ENCODE measurements around the gene PRRC2B. TPM values are rescaled to one million over a fixed set of nuclear protein-coding genes. Genes with fewer than 3 reads are reported as not detected.

Gene PRRC2B
- total and polyA plus RNA-seq, 4 donors: 39.4 to 171 (median 91.4) TPM

DNA sequence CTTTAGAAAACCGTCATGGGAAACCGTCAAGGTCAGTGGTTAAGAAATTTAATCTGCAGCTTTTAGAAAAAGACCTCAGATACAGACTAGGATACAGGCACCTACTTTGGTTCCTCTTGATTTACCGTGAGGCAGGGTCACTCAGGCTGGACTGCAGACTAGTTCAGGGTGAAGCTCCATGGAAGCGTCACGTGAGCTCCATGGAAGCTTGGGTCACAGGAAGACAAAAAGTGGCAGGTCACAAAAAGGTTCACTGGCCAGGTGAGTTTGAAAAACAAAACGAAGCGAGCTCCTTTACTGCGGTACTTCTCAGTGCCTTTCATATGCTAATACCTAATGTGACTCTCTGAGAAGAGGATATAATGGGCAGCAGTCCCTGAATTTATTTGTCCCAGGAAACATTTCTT, 43.0 kb downstream of the PRRC2B start:
- DNase-seq: no peak
- Histone ChIP-seq H3K36me3 (ENCODE audit: control insufficient read depth in 4 of 4, insufficient read depth in 4 of 4, low read length in 4 of 4) (peaks cover 36 to 77% (median 58%) of the 10 kb centered on the region in 4 donors), H3K9ac (ENCODE audit: insufficient read depth in 1 of 2, low read length in 2 of 2) (no peak overlapping the region), H3K4me3 (no peak overlapping the region), H3K27ac (ENCODE audit: low read depth in 1 of 2, low read length in 1 of 2) (no peak overlapping the region), H3K27me3 (ENCODE audit: control insufficient read depth in 3 of 3, insufficient read depth in 3 of 3, low read length in 2 of 3) (no peaks in the 10 kb centered on the region), H3K4me1 (ENCODE audit: control insufficient read depth in 5 of 5, insufficient read depth in 5 of 5, low read length in 5 of 5) (peaks cover 0 to 4% (median 0%) of the 10 kb centered on the region in 5 donors), H3K9me3 (ENCODE audit: control insufficient read depth in 4 of 4, insufficient read depth in 3 of 4, low read length in 3 of 4) (no peaks in the 10 kb centered on the region)
- ATAC-seq (ENCODE audit: insufficient read depth, low FRiP score): no peak
- TF ChIP-seq, protein P1, sequence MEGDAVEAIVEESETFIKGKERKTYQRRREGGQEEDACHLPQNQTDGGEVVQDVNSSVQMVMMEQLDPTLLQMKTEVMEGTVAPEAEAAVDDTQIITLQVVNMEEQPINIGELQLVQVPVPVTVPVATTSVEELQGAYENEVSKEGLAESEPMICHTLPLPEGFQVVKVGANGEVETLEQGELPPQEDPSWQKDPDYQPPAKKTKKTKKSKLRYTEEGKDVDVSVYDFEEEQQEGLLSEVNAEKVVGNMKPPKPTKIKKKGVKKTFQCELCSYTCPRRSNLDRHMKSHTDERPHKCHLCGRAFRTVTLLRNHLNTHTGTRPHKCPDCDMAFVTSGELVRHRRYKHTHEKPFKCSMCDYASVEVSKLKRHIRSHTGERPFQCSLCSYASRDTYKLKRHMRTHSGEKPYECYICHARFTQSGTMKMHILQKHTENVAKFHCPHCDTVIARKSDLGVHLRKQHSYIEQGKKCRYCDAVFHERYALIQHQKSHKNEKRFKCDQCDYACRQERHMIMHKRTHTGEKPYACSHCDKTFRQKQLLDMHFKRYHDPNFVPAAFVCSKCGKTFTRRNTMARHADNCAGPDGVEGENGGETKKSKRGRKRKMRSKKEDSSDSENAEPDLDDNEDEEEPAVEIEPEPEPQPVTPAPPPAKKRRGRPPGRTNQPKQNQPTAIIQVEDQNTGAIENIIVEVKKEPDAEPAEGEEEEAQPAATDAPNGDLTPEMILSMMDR (IDR thresholded peaks at IDR 0.05; ENCODE audit: control extremely low read depth, extremely low read depth): no peak
- WGBS, 2 donors: 89 to 93% methylated on average over 8 of the region's 8 CpGs

DNA sequence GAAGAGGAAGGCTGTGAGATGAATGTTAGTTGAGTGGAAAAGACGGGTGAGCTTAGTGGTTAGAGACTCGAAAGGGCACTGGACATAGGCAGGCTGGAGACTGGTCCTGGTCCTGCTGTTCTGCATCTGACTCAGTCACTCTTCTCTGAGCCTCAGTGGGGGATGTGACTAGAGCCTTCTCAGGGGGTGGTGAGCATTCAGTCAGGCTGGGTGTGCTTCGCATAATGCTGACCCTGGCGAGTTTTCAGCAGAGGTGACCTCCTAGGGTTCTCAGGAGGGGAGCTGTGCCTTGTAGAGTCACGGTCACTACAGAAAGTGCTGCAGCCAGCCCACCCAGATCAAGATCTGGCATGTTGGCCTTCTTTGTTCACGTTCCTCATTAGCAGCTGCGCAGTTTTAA, 44.3 kb downstream of the PRRC2B start:
- H3K9ac ChIP-seq (ENCODE audit: insufficient read depth in 1 of 2, low read length in 2 of 2): no peak overlapping the region
- TF ChIP-seq, protein P1 (IDR thresholded peaks at IDR 0.05; ENCODE audit: control extremely low read depth, extremely low read depth): no peak
- no peak overlapping the region for H3K27ac ChIP-seq (ENCODE audit: low read depth in 1 of 2, low read length in 1 of 2)
- no peak for DNase-seq
- H3K27me3 ChIP-seq (ENCODE audit: control insufficient read depth in 3 of 3, insufficient read depth in 3 of 3, low read length in 2 of 3): no peaks in the 10 kb centered on the region
- H3K36me3 ChIP-seq (ENCODE audit: control insufficient read depth in 4 of 4, insufficient read depth in 4 of 4, low read length in 4 of 4): peaks cover 36 to 64% (median 50%) of the 10 kb centered on the region in 4 donors
- 94 to 97% methylated on average over 7 of the region's 7 CpGs for WGBS, 2 donors
- no peak overlapping the region for H3K4me3 ChIP-seq
- no peaks in the 10 kb centered on the region for H3K9me3 ChIP-seq (ENCODE audit: control insufficient read depth in 4 of 4, insufficient read depth in 3 of 4, low read length in 3 of 4)
- ATAC-seq (ENCODE audit: insufficient read depth, low FRiP score): no peak
- H3K4me1 ChIP-seq (ENCODE audit: control insufficient read depth in 5 of 5, insufficient read depth in 5 of 5, low read length in 5 of 5): no peaks in the 10 kb centered on the region

DNA sequence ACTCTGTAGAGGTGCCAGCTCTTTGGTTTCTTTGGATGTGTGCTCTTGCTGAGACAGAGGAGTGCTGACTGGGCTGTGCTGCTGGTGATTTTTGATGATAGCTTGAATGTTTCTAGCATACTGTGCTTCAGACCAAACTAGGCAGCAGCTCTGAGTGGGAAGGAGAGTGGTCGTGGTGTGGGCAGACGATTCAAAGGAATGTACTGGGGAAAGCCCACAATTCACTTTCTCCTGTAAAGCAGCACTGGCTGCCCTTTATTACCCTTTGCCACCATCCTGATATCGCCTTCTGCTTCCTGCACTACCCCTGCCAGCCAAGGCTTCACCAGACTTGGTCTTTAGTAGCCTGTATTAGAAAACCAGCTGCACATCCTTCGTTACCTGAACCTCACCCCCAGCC, 45.3 kb downstream of the PRRC2B start:
- no peak for DNase-seq

More for the DNA sequence above, 45.3 kb downstream of the PRRC2B start:
- WGBS, 2 donors: 89% methylated on average over 4 of the region's 4 CpGs
- ATAC-seq (ENCODE audit: insufficient read depth, low FRiP score): no peak
- H3K4me1 ChIP-seq (ENCODE audit: control insufficient read depth in 5 of 5, insufficient read depth in 5 of 5, low read length in 5 of 5): no peaks in the 10 kb centered on the region
- no peak overlapping the region for H3K9ac ChIP-seq (ENCODE audit: insufficient read depth in 1 of 2, low read length in 2 of 2)
- H3K9me3 ChIP-seq (ENCODE audit: control insufficient read depth in 4 of 4, insufficient read depth in 3 of 4, low read length in 3 of 4): no peaks in the 10 kb centered on the region
- TF ChIP-seq, protein P1 (IDR thresholded peaks at IDR 0.05; ENCODE audit: control extremely low read depth, extremely low read depth): no peak
- H3K27me3 ChIP-seq (ENCODE audit: control insufficient read depth in 3 of 3, insufficient read depth in 3 of 3, low read length in 2 of 3): no peaks in the 10 kb centered on the region
- H3K36me3 ChIP-seq (ENCODE audit: control insufficient read depth in 4 of 4, insufficient read depth in 4 of 4, low read length in 4 of 4): peaks cover 36 to 68% (median 51%) of the 10 kb centered on the region in 4 donors
- no peak overlapping the region for H3K27ac ChIP-seq (ENCODE audit: low read depth in 1 of 2, low read length in 1 of 2)
- H3K4me3 ChIP-seq: no peak overlapping the region
